ACC112 (cell line): ENCODE results near the gene COA5.

ENCODE experiments used
- H2AFZ ChIP-seq: fragments of 200-600 bp; sonication (generic); one replicate; pipeline ENCODE4 v1.6.0; 2017; ENCODE audit warnings: antibody characterized with exemption, low read length; ENCODE audit not compliant: unreplicated experiment
- H3K27ac ChIP-seq: fragments of 200-600 bp; sonication (generic); 2 replicates; pipeline ENCODE4 v1.5.1; 2014; ENCODE audit warnings: low read depth, mild to moderate bottlenecking, antibody characterized with exemption, low read length, moderate library complexity
- H3K27me3 ChIP-seq: fragments of 200-600 bp; sonication (generic); 2 replicates; pipeline ENCODE4 v1.6.1; 2014; ENCODE audit warnings: mild to moderate bottlenecking, antibody characterized with exemption, low read length, moderate library complexity, mixed read lengths; ENCODE audit not compliant: insufficient read depth
- H3K36me3 ChIP-seq: fragments of 200-600 bp; sonication (generic); 2 replicates; pipeline ENCODE4 v1.6.1; 2016; ENCODE audit warnings: mild to moderate bottlenecking, antibody characterized with exemption, low read length, moderate library complexity, mixed read lengths; ENCODE audit not compliant: insufficient read depth
- H3K4me1 ChIP-seq: fragments of 200-600 bp; sonication (generic); one replicate; pipeline ENCODE4 v1.6.1; 2016; ENCODE audit warnings: low read length, mixed read lengths; ENCODE audit not compliant: insufficient read depth, unreplicated experiment, control insufficient read depth
- H3K4me3 ChIP-seq: fragments of 200-600 bp; sonication (generic); 2 replicates; pipeline ENCODE4 v1.5.1; 2014; ENCODE audit warnings: mild to moderate bottlenecking, low read depth, low read length
- H3K79me2 ChIP-seq: fragments of 200-600 bp; sonication (generic); one replicate; pipeline ENCODE4 v1.6.0; 2016; ENCODE audit warnings: low read length; ENCODE audit not compliant: control insufficient read depth, unreplicated experiment, insufficient read depth

COA5 gene

GRCh38 chr2:98551316-98551715, 57.0 kb downstream of the COA5 start:
- no peaks in the 10 kb centered on the region for H3K4me1 ChIP-seq
- no peaks in the 10 kb centered on the region for H3K27me3 ChIP-seq
- H3K4me3 ChIP-seq = no peak overlapping the region
- no peak overlapping the region for H2AFZ ChIP-seq
- H3K79me2 ChIP-seq = no peaks in the 10 kb centered on the region
- H3K27ac ChIP-seq = no peak overlapping the region
- no peaks in the 10 kb centered on the region; the same call in 1 of the 2 replicates for H3K36me3 ChIP-seq

DNA sequence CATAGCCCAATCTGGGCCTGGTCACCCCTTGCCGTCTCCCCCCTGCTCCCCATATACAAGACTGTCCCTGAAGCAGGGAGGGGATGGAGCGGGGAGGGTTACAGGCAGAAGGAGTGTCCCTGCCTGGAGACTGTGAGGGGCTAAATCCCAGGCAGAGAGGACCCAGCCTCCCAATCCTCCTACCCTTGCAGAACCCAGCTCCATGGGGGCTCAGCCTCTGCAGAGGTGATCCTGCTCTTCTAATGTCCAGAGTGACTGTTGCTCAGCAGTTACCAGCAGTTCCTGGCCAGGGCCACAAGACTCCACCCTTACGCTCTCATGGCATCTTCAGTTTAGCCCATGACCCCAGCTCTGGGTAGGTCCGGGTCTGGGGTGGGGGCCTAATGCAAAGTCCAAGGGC, 58.1 kb downstream of the COA5 start:
- Histone ChIP-seq H3K79me2 (no peaks in the 10 kb centered on the region), H3K4me3 (no peak overlapping the region), H3K36me3 (no peaks in the 10 kb centered on the region; the same call in 1 of the 2 replicates), H3K27me3 (no peaks in the 10 kb centered on the region), H3K4me1 (no peaks in the 10 kb centered on the region), H2AFZ (no peak overlapping the region), H3K27ac (no peak overlapping the region)
